H9 (cell line): ENCODE data around the gene ADAMTS2. TPM values are rescaled to one million over a fixed set of nuclear protein-coding genes. Genes with fewer than 3 reads are reported as not detected.

Experiments used
- DNase-seq: peaks from one replicate; pipeline ENCODE4 v3.0.0-alpha.2; 2017
- H2AFZ ChIP-seq: one replicate; pipeline ENCODE4 v1.6.1; 2013; ENCODE audit warnings: mild to moderate bottlenecking, low read length, control low read depth, moderate library complexity
- H2AK5ac ChIP-seq: 2 replicates; pipeline ENCODE4 v1.6.1; 2013; ENCODE audit warnings: low read length, control low read depth, mixed read lengths; ENCODE audit not compliant: insufficient read length
- H2BK120ac ChIP-seq: one replicate; pipeline ENCODE4 v1.6.1; 2013; ENCODE audit warnings: low read depth, mild to moderate bottlenecking, low read length, control low read depth, inconsistent platforms; ENCODE audit not compliant: poor library complexity, severe bottlenecking
- H2BK12ac ChIP-seq: 2 replicates; pipeline ENCODE4 v1.6.1; 2013; ENCODE audit warnings: low read length, control low read depth, mixed read lengths, low read depth; ENCODE audit not compliant: insufficient read length
- H2BK15ac ChIP-seq: 2 replicates; pipeline ENCODE4 v1.6.1; 2013; ENCODE audit warnings: low read depth, low read length, control low read depth
- H2BK20ac ChIP-seq: one replicate; pipeline ENCODE4 v1.6.1; 2013; ENCODE audit warnings: low read depth, mild to moderate bottlenecking, low read length, control low read depth, inconsistent platforms; ENCODE audit not compliant: poor library complexity, severe bottlenecking
- H2BK5ac ChIP-seq: 2 replicates; pipeline ENCODE4 v1.6.1; 2013; ENCODE audit warnings: low read length, control low read depth, mixed read lengths; ENCODE audit not compliant: insufficient read length
- H3K14ac ChIP-seq: 2 replicates; pipeline ENCODE4 v1.6.1; 2013; ENCODE audit warnings: low read length, control low read depth; ENCODE audit not compliant: insufficient read depth
- H3K18ac ChIP-seq: 2 replicates; pipeline ENCODE4 v1.6.1; 2013; ENCODE audit warnings: low read depth, mild to moderate bottlenecking, mixed read lengths, low read length, control low read depth; ENCODE audit not compliant: insufficient read length
- H3K23ac ChIP-seq: 2 replicates; pipeline ENCODE4 v1.6.1; 2013; ENCODE audit warnings: low read length, control low read depth, mixed read lengths, low read depth; ENCODE audit not compliant: insufficient read length
- H3K23me2 ChIP-seq: 2 replicates; pipeline ENCODE4 v1.6.1; 2013; ENCODE audit warnings: low read depth, mild to moderate bottlenecking, mixed read lengths, low read length, control low read depth; ENCODE audit not compliant: insufficient read length, poor library complexity, severe bottlenecking
- H3K27ac ChIP-seq: 2 replicates; pipeline ENCODE4 v1.5.1; 2013; ENCODE audit warnings: low read length, control low read depth, mixed read lengths, low read depth; ENCODE audit not compliant: insufficient read length
- H3K27me3 ChIP-seq: 2 replicates; pipeline ENCODE4 v1.6.1; 2013; ENCODE audit warnings: low read length, control low read depth, inconsistent platforms; ENCODE audit not compliant: insufficient read depth
- H3K4ac ChIP-seq: 2 replicates; pipeline ENCODE4 v1.6.1; 2013; ENCODE audit warnings: low read depth, mild to moderate bottlenecking, control low read depth, inconsistent platforms, low read length, moderate library complexity
- H3K4me1 ChIP-seq: 2 replicates; pipeline ENCODE4 v1.6.1; 2013; ENCODE audit warnings: low read length, control low read depth, inconsistent platforms; ENCODE audit not compliant: insufficient read depth
- H3K4me2 ChIP-seq: 2 replicates; pipeline ENCODE4 v1.6.1; 2013; ENCODE audit warnings: low read length, control low read depth, mixed read lengths; ENCODE audit not compliant: insufficient read length, insufficient read depth
- H3K56ac ChIP-seq: 2 replicates; pipeline ENCODE4 v1.6.1; 2013; ENCODE audit warnings: low read depth, mild to moderate bottlenecking, mixed read lengths, low read length, control low read depth; ENCODE audit not compliant: insufficient read length
- H3K79me1 ChIP-seq: 2 replicates; pipeline ENCODE4 v1.6.1; 2013; ENCODE audit warnings: low read depth, mild to moderate bottlenecking, moderate library complexity, low read length, control low read depth, inconsistent platforms; ENCODE audit not compliant: insufficient read depth, poor library complexity, severe bottlenecking
- H3K79me2 ChIP-seq: 2 replicates; pipeline ENCODE4 v1.6.1; 2013; ENCODE audit warnings: low read length, control low read depth, inconsistent platforms; ENCODE audit not compliant: insufficient read depth
- H3K9ac ChIP-seq: 2 replicates; pipeline ENCODE4 v1.6.1; 2013; ENCODE audit warnings: low read length, control low read depth, mixed read lengths; ENCODE audit not compliant: insufficient read length; ENCODE audit errors: extremely low read depth
- H3K9me3 ChIP-seq: one replicate; pipeline ENCODE4 v1.6.1; 2013; ENCODE audit warnings: low read depth, low read length, inconsistent platforms; ENCODE audit not compliant: control insufficient read depth
- H3T11ph ChIP-seq: one replicate; pipeline ENCODE4 v1.6.1; 2013; ENCODE audit warnings: mild to moderate bottlenecking, low read length, control low read depth, inconsistent platforms
- H4K20me1 ChIP-seq: one replicate; pipeline ENCODE4 v1.6.1; 2013; ENCODE audit not compliant: control insufficient read depth, insufficient read length, insufficient read depth
- H4K5ac ChIP-seq: 2 replicates; pipeline ENCODE4 v1.6.1; 2013; ENCODE audit warnings: low read depth, mild to moderate bottlenecking, mixed read lengths, low read length, control low read depth; ENCODE audit not compliant: insufficient read length
- H4K8ac ChIP-seq: replicated peaks from 2 replicates; pipeline ENCODE4 v1.6.1; 2013; ENCODE audit warnings: low read length, control low read depth, mixed read lengths, low read depth; ENCODE audit not compliant: insufficient read length
- H4K91ac ChIP-seq: 2 replicates; pipeline ENCODE4 v1.6.1; 2013; ENCODE audit warnings: low read depth, mild to moderate bottlenecking, moderate library complexity, mixed read lengths, low read length, control low read depth; ENCODE audit not compliant: insufficient read length
- H3K27ac Mint-ChIP-seq, 3 experiments: 2 replicates in 2 of 3; 3 replicates in 1 of 3; pipeline ENCODE4 v1.8.0; 2020 to 2021; ENCODE audit warnings: mixed read lengths in 3 of 3, mild to moderate bottlenecking in 1 of 3, moderate library complexity in 1 of 3
- H3K27me3 Mint-ChIP-seq: 2 replicates; pipeline ENCODE4 v1.8.0; 2021; ENCODE audit warnings: low read depth, mild to moderate bottlenecking, moderate library complexity, mixed read lengths
- H3K36me3 Mint-ChIP-seq, 3 experiments: 2 replicates in 2 of 3; 3 replicates in 1 of 3; pipeline ENCODE4 v1.8.0; 2020 to 2021; ENCODE audit warnings: low read depth in 3 of 3, mixed read lengths in 3 of 3; ENCODE audit not compliant: insufficient read depth in 1 of 3
- H3K4me1 Mint-ChIP-seq, 2 experiments: 2 replicates each; pipeline ENCODE4 v1.8.0; 2020; ENCODE audit warnings: mixed read lengths in 2 of 2
- H3K4me3 Mint-ChIP-seq, 2 experiments: 2 replicates in 1 of 2; 3 replicates in 1 of 2; pipeline ENCODE4 v1.8.0; 2020 to 2021; ENCODE audit warnings: mild to moderate bottlenecking in 2 of 2, mixed read lengths in 2 of 2, moderate library complexity in 1 of 2
- H3K9me3 Mint-ChIP-seq, 2 experiments: 2 replicates in 1 of 2; 3 replicates in 1 of 2; pipeline ENCODE4 v1.8.0; 2020; ENCODE audit warnings: mild to moderate bottlenecking in 2 of 2, mixed read lengths in 2 of 2, moderate library complexity in 1 of 2
- CTCF ChIP-seq: fragments of 200-600 bp; sonication (generic); conservative IDR thresholded peaks from 3 replicates; pipeline ENCODE4 v1.8.0; 2021; ENCODE audit warnings: antibody characterized with exemption, mild to moderate bottlenecking
- WGBS: extraction: QIAGEN DNeasy Blood & Tissue Kit; methylation state at CpG from one replicate; pipeline ENCODE4 v1.1.7; 2013; ENCODE audit warnings: missing lambda C conversion rate, low lambda C conversion rate, mixed read lengths; ENCODE audit not compliant: insufficient read length; ENCODE audit errors: extremely low coverage; 5-methylcytosine and 5-hydroxymethylcytosine counted together
- total RNA-seq: library from RNA; stranded (reverse); gene quantifications from 2 replicates; pipeline ENCODE4 v1.2.1, GENCODE V29; 2021

The ADAMTS2 gene
- total RNA-seq, 1 experiment from 2014 or later: 5.4 TPM

GRCh38 chr5:179294891-179295777, 50.1 kb downstream of the ADAMTS2 start:
- no peak overlapping the region for H2BK20ac ChIP-seq
- no peak overlapping the region for H3K27ac ChIP-seq
- no peaks in the 10 kb centered on the region for H3K79me2 ChIP-seq
- no peak overlapping the region for H2BK12ac ChIP-seq
- no peak overlapping the region; the same call in 1 of the 2 replicates for H3K14ac ChIP-seq
- no peak overlapping the region for H2AFZ ChIP-seq
- Mint-ChIP-seq H3K36me3 (0 out of 7 replicates have a peak, but pooled peaks cover 0 to 8% (median 2%) of the 10 kb centered on the region in 3 experiments), H3K27ac (peak overlapping the region in 1 of 3 experiments; percentile 53; a peak in 1 of 7 replicates), H3K27me3 (peaks cover 2% of the 10 kb centered on the region; the same call in 1 of the 2 replicates), H3K4me3 (no peak overlapping the region), H3K4me1 (0 out of 4 replicates have a peak, but pooled peaks cover 0 to 3% of the 10 kb centered on the region in 2 experiments), H3K9me3 (peaks cover 13 to 14% of the 10 kb centered on the region in 2 experiments; a peak in 4 of 5 replicates)
- no peak for TF ChIP-seq CTCF
- no peak overlapping the region for H3K4ac ChIP-seq
- H3K4me1 ChIP-seq: no peaks in the 10 kb centered on the region
- no peaks in the 10 kb centered on the region for H3K79me1 ChIP-seq
- no peak overlapping the region for H3K18ac ChIP-seq
- H2BK5ac ChIP-seq: no peak overlapping the region
- H4K91ac ChIP-seq: no peak overlapping the region
- H3K23ac ChIP-seq: no peak overlapping the region
- no peak overlapping the region for H2BK15ac ChIP-seq
- H2AK5ac ChIP-seq: no peak overlapping the region
- no peak overlapping the region for H4K8ac ChIP-seq
- H4K20me1 ChIP-seq: no peaks in the 10 kb centered on the region
- H3K23me2 ChIP-seq: no peaks in the 10 kb centered on the region
- no peak overlapping the region for H4K5ac ChIP-seq
- H3K27me3 ChIP-seq: no peaks in the 10 kb centered on the region
- WGBS: no CpG with 5 or more reads among the region's 19 CpGs
- no peak overlapping the region for H3K4me2 ChIP-seq
- H3T11ph ChIP-seq: no peak overlapping the region
- no peak for DNase-seq
- no peak overlapping the region for H2BK120ac ChIP-seq
- no peak overlapping the region for H3K9ac ChIP-seq
- no peaks in the 10 kb centered on the region for H3K9me3 ChIP-seq
- no peak overlapping the region for H3K56ac ChIP-seq
